Lung (tissue), 12 donors: ENCODE data around the gene ARPP21. TPM values are rescaled to one million over a fixed set of nuclear protein-coding genes. Genes with fewer than 3 reads are reported as not detected.

Source experiments
- ATAC-seq: fragments of 200-7000 bp; cut with Tn5 transposase; one replicate; pipeline ENCODE4 v1.9.1; 2020; ENCODE audit warnings: moderate number of reproducible peaks; ENCODE audit not compliant: insufficient read depth, low FRiP score
- DNase-seq, 3 donors: peaks; one replicate each; pipeline ENCODE4 v3.0.0-alpha.2; 2013 to 2017
- H3K27ac ChIP-seq, 2 donors: one replicate each; pipeline ENCODE4 v1.5.1; 2013; ENCODE audit warnings: mild to moderate bottlenecking in 2 of 2, moderate library complexity in 2 of 2, control low read depth in 1 of 2, inconsistent platforms in 1 of 2, low read depth in 1 of 2, low read length in 1 of 2
- H3K27me3 ChIP-seq, 3 donors: one replicate each; pipeline ENCODE4 v1.5.1; 2013; ENCODE audit warnings: low read length in 2 of 3; ENCODE audit not compliant: control insufficient read depth in 3 of 3, insufficient read depth in 3 of 3
- H3K36me3 ChIP-seq, 4 donors: one replicate each; pipeline ENCODE4 v1.5.1; 2013; ENCODE audit warnings: low read length in 4 of 4, mild to moderate bottlenecking in 1 of 4, moderate library complexity in 1 of 4; ENCODE audit not compliant: control insufficient read depth in 4 of 4, insufficient read depth in 4 of 4
- H3K4me1 ChIP-seq, 5 donors: one replicate each; pipeline ENCODE4 v1.5.1; 2013; ENCODE audit warnings: low read length in 5 of 5, mild to moderate bottlenecking in 2 of 5, moderate library complexity in 1 of 5; ENCODE audit not compliant: control insufficient read depth in 5 of 5, insufficient read depth in 5 of 5
- H3K4me3 ChIP-seq: one replicate; pipeline ENCODE4 v1.5.1; 2013; ENCODE audit warnings: mild to moderate bottlenecking, control low read depth, moderate library complexity
- H3K9ac ChIP-seq, 2 donors: one replicate each; pipeline ENCODE4 v1.5.1; 2013; ENCODE audit warnings: low read length in 2 of 2, control low read depth in 1 of 2; ENCODE audit not compliant: insufficient read depth in 1 of 2
- H3K9me3 ChIP-seq, 4 donors: one replicate each; pipeline ENCODE4 v1.5.1; 2013; ENCODE audit warnings: low read length in 3 of 4, mild to moderate bottlenecking in 1 of 4, moderate library complexity in 1 of 4; ENCODE audit not compliant: control insufficient read depth in 4 of 4, insufficient read depth in 3 of 4
- WGBS, 2 donors: extraction: QIAGEN DNeasy Blood & Tissue Kit; methylation state at CpG; one replicate each; pipeline ENCODE4 v1.1.7; 2013; 5-methylcytosine and 5-hydroxymethylcytosine counted together
- polyA plus RNA-seq, 2 donors: library from polyadenylated mRNA; stranded (reverse); fragments of 200-250 nt; gene quantifications; one replicate each; pipeline ENCODE4 v1.2.1, GENCODE V29; 2013
- total RNA-seq, 2 donors: library from RNA; depleted of rRNA in 1 of 2; stranded (reverse); fragments of >200 nt in 1 of 2; gene quantifications; one replicate each; pipeline ENCODE4 v1.2.1, GENCODE V29; 2014 to 2021
- TF ChIP-seq, protein P1 (sequence below): IDR thresholded peaks from 2 replicates; pipeline ENCODE4 v1.5.1; 2012; ENCODE audit warnings: mild to moderate bottlenecking; ENCODE audit errors: control extremely low read depth, extremely low read depth
- donor health status: control.
- donor health status: control.
- donor health status: Bipolar disorder and iron deficiency.
- donor health status: healthy.
- donor health status: DM: yes; HTN: yes; CAD: no.

ARPP21 gene
- total and polyA plus RNA-seq, 4 donors, result 0.71 TPM; not detected in 3

DNA sequence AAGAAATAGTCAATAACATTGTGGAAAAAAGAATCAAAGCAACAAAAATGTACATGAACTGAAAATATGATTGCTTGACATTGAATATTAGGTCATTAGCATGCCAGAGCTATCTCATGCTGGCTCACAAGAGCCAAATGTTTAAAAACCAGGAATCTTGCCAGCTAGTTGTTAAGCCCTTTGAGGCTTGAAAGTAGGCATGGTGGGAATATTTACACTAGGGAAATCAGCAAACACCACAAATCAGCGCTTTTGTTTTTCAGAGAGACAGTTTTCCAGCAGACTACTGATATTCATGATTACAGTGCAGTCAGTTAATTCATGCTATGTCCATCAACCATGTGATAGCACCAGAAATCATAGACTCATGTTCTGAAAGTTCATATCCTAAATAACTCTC, 144.8 kb downstream of the ARPP21 start:
- Histone ChIP-seq H3K9me3 (no peaks in the 10 kb centered on the region), H3K9ac (no peak overlapping the region), H3K27ac (no peak overlapping the region), H3K36me3 (no peaks in the 10 kb centered on the region), H3K27me3 (no peaks in the 10 kb centered on the region), H3K4me1 (peaks cover 0 to 14% (median 0%) of the 10 kb centered on the region in 5 donors), H3K4me3 (no peak overlapping the region)
- TF ChIP-seq, protein P1, sequence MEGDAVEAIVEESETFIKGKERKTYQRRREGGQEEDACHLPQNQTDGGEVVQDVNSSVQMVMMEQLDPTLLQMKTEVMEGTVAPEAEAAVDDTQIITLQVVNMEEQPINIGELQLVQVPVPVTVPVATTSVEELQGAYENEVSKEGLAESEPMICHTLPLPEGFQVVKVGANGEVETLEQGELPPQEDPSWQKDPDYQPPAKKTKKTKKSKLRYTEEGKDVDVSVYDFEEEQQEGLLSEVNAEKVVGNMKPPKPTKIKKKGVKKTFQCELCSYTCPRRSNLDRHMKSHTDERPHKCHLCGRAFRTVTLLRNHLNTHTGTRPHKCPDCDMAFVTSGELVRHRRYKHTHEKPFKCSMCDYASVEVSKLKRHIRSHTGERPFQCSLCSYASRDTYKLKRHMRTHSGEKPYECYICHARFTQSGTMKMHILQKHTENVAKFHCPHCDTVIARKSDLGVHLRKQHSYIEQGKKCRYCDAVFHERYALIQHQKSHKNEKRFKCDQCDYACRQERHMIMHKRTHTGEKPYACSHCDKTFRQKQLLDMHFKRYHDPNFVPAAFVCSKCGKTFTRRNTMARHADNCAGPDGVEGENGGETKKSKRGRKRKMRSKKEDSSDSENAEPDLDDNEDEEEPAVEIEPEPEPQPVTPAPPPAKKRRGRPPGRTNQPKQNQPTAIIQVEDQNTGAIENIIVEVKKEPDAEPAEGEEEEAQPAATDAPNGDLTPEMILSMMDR, result no peak
- no peak for ATAC-seq
- peak in 2 of 3 donors; percentile 35 to 43 for DNase-seq
- WGBS, 2 donors, result 56 to 68% methylated on average over 1 of the region's 1 CpG

DNA sequence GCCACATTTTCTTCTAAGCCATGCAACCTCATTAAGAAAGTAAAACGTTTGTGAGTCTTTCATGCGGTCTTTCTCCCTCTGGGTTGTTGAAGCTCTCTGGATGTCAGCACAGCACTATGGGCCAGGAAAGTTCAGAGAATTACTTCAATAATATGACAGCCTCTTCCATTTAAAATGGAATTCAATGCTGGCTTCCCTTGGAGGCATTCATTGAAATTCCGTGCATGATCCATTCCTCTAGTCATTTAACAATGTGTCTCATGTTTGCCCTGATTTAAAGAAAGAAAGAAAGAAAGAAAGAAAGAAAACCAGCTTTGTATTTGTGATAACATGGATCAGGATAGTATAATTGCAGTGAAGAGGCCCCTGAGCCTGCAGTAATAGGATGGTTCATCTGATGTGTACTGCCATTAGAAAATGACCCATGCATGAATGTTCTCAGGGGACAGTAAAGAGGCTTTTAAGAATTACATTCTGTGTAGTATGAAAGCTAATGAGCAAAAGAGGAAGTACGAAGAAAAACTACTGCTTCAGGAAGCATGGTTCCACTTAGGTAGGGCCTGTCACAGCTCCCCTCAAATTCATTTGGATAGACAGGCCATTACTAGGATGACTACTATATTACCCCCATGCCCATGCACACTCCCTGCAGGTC, 146.0 kb downstream of the ARPP21 start:
- TF ChIP-seq, protein P1, result no peak
- WGBS, 2 donors, result 78 to 85% methylated on average over 4 of the region's 4 CpGs
- Histone ChIP-seq H3K4me3 (no peak overlapping the region), H3K36me3 (no peaks in the 10 kb centered on the region), H3K4me1 (peaks cover 0 to 17% (median 0%) of the 10 kb centered on the region in 5 donors), H3K27ac (no peak overlapping the region), H3K9me3 (no peaks in the 10 kb centered on the region), H3K27me3 (no peaks in the 10 kb centered on the region), H3K9ac (no peak overlapping the region)
- ATAC-seq (no peak), DNase-seq (no peak)

- no peak for ATAC-seq
- H3K4me3 ChIP-seq, result no peak overlapping the region
- no peaks in the 10 kb centered on the region for H3K27me3 ChIP-seq
- WGBS, 2 donors, result 73 to 83% methylated on average over 1 of the region's 1 CpG
- H3K36me3 ChIP-seq, result no peaks in the 10 kb centered on the region
- DNase-seq, result peak in 2 of 3 donors; percentile 20 to 24
- H3K4me1 ChIP-seq, result peaks cover 0 to 17% (median 0%) of the 10 kb centered on the region in 5 donors
- no peak overlapping the region for H3K27ac ChIP-seq
- TF ChIP-seq, protein P1, result no peak
- H3K9me3 ChIP-seq, result no peaks in the 10 kb centered on the region
- H3K9ac ChIP-seq, result no peak overlapping the region
Observed at GRCh38 chr3:35787936-35788335, 148.6 kb downstream of the ARPP21 start.
